Nephron progenitor cell (in vitro differentiated cells): Measurements from ENCODE around the gene C2orf81.

Experiments
- DNase-seq: peaks from one replicate; pipeline ENCODE4 v3.0.0; 2021
- H3K27ac Mint-ChIP-seq: 2 replicates; pipeline ENCODE4 v1.8.0; 2021; ENCODE audit warnings: mild to moderate bottlenecking, moderate library complexity, mixed read lengths
- H3K27me3 Mint-ChIP-seq: 2 replicates; pipeline ENCODE4 v1.8.0; 2021; ENCODE audit warnings: mild to moderate bottlenecking, low read depth, mixed read lengths; ENCODE audit not compliant: poor library complexity
- H3K36me3 Mint-ChIP-seq: 2 replicates; pipeline ENCODE4 v1.8.0; 2021; ENCODE audit warnings: low read depth, mixed read lengths
- H3K4me1 Mint-ChIP-seq: 2 replicates; pipeline ENCODE4 v1.8.0; 2021; ENCODE audit warnings: mixed read lengths
- H3K4me3 Mint-ChIP-seq: 2 replicates; pipeline ENCODE4 v1.8.0; 2021; ENCODE audit warnings: mild to moderate bottlenecking, moderate library complexity, mixed read lengths
- H3K9me3 Mint-ChIP-seq: 2 replicates; pipeline ENCODE4 v1.8.0; 2021; ENCODE audit warnings: mild to moderate bottlenecking, moderate library complexity, mixed read lengths
- TF ChIP-seq, protein P1 (sequence below): fragments of 200-600 bp; sonication (generic); IDR thresholded peaks from 2 replicates; pipeline ENCODE4 v1.5.0; 2021; ENCODE audit warnings: antibody characterized with exemption

C2orf81 gene

GRCh38 chr2:74396149-74396548 is 25.3 kb downstream of the C2orf81 start:
- Mint-ChIP-seq H3K36me3 (no peaks in the 10 kb centered on the region), H3K27ac (no peak overlapping the region), H3K27me3 (peaks cover 24% of the 10 kb centered on the region), H3K4me3 (no peak overlapping the region), H3K4me1 (peaks cover 5% of the 10 kb centered on the region), H3K9me3 (no peaks in the 10 kb centered on the region)
- no peak for DNase-seq
- TF ChIP-seq, protein P1, sequence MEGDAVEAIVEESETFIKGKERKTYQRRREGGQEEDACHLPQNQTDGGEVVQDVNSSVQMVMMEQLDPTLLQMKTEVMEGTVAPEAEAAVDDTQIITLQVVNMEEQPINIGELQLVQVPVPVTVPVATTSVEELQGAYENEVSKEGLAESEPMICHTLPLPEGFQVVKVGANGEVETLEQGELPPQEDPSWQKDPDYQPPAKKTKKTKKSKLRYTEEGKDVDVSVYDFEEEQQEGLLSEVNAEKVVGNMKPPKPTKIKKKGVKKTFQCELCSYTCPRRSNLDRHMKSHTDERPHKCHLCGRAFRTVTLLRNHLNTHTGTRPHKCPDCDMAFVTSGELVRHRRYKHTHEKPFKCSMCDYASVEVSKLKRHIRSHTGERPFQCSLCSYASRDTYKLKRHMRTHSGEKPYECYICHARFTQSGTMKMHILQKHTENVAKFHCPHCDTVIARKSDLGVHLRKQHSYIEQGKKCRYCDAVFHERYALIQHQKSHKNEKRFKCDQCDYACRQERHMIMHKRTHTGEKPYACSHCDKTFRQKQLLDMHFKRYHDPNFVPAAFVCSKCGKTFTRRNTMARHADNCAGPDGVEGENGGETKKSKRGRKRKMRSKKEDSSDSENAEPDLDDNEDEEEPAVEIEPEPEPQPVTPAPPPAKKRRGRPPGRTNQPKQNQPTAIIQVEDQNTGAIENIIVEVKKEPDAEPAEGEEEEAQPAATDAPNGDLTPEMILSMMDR, result no peak

DNA sequence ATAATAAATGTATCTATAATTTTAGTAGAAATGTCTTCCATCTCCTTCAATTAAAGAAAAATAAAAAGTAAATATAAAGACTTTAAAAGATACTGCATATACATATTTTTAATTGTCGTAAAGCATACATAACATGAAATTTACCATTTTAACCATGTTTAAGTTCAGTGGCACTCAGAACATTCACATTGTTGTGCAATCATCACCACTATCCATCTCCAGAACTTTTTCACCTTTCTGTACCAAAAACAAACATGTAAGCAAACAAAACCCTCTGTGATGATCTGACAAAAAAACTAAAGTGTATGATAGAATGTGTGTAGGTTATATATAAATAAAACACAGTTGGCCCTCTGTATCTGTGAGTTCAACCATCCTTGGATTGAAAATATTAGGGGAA is 27.9 kb downstream of the C2orf81 start:
- no peaks in the 10 kb centered on the region for H3K9me3 Mint-ChIP-seq
- peaks cover 5% of the 10 kb centered on the region for H3K4me1 Mint-ChIP-seq
- DNase-seq, result no peak
- peaks cover 21% of the 10 kb centered on the region for H3K27me3 Mint-ChIP-seq
- H3K4me3 Mint-ChIP-seq, result no peak overlapping the region
- TF ChIP-seq, protein P1, result no peak
- H3K27ac Mint-ChIP-seq, result no peak overlapping the region
- H3K36me3 Mint-ChIP-seq, result no peaks in the 10 kb centered on the region

GRCh38 chr2:74392449-74392743 is 29.0 kb downstream of the C2orf81 start:
- Mint-ChIP-seq H3K27ac (no peak overlapping the region), H3K4me1 (peaks cover 5% of the 10 kb centered on the region), H3K36me3 (no peaks in the 10 kb centered on the region), H3K4me3 (peak overlapping the region; percentile 17), H3K9me3 (no peaks in the 10 kb centered on the region), H3K27me3 (peaks cover 18% of the 10 kb centered on the region)
- TF ChIP-seq, protein P1, result no peak
- no peak for DNase-seq

DNA sequence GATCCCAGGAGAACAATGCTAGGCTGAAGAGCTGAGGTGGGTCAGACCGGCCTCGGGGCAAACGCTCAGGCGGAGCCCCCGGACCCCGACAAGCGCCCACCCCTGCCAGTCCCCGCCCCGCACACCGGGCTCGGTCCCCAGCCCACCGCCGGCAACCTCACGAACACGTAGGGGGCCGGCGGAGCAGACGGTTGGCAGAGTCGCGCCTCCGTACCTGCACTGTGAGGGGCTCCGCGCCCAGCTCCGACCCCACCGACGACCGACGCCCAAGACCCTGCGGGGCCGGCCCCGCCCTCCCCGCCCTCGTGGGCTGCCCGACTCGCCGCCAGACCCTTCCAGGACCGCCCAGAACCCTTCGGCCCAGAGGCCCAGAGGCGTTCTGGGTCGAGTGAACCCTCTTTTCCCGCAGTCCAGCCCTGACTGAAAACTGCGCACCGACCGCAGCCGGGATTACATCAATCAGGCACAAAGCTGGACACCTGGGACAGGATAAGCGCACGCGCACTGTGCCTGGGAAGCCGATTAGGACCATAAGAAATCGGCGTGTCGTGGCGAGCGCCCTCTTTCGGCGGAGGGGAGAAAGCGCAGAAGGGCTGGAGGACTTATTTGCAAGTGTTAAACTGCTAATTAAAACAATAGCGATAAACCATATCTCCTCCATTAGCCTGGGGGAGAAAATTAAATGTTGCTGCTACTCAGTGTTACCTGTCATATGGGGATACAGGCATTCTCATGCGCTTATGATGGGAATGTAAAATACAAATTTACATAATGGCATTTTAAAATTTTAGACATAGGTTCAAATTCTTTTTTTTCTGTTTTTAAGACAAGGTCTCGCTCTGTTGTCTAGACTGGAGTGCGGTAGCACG is 29.6 kb downstream of the C2orf81 start:
- Mint-ChIP-seq H3K9me3 (no peaks in the 10 kb centered on the region), H3K4me1 (peaks cover 5% of the 10 kb centered on the region), H3K27ac (peak overlapping the region; percentile 100), H3K27me3 (peaks cover 18% of the 10 kb centered on the region), H3K4me3 (no peak overlapping the region), H3K36me3 (no peaks in the 10 kb centered on the region)
- DNase-seq, result peak; percentile 96
- TF ChIP-seq, protein P1, result peak; percentile 97

- DNase-seq, result no peak
- TF ChIP-seq, protein P1, result no peak
- Mint-ChIP-seq H3K4me1 (peaks cover 5% of the 10 kb centered on the region), H3K27ac (peak overlapping the region; percentile 97), H3K4me3 (no peak overlapping the region), H3K9me3 (no peaks in the 10 kb centered on the region), H3K36me3 (no peaks in the 10 kb centered on the region), H3K27me3 (peaks cover 18% of the 10 kb centered on the region)
Measured at GRCh38 chr2:74391209-74391579, 30.2 kb downstream of the C2orf81 start.

GRCh38 chr2:74390606-74391005 is 30.8 kb downstream of the C2orf81 start:
- no peak for DNase-seq
- Mint-ChIP-seq H3K27ac (no peak overlapping the region), H3K9me3 (no peaks in the 10 kb centered on the region), H3K27me3 (peaks cover 18% of the 10 kb centered on the region), H3K4me1 (peaks cover 5% of the 10 kb centered on the region), H3K4me3 (no peak overlapping the region), H3K36me3 (no peaks in the 10 kb centered on the region)
- TF ChIP-seq, protein P1, result no peak
